ENCODE measurements around the gene CDIP1. TPM values are rescaled to one million over a fixed set of nuclear protein-coding genes. Genes with fewer than 3 reads are reported as not detected.

The CDIP1 gene
- total and polyA plus RNA-seq, 2 experiments from 2014 or later: 39.2 to 57.6 TPM

DNA sequence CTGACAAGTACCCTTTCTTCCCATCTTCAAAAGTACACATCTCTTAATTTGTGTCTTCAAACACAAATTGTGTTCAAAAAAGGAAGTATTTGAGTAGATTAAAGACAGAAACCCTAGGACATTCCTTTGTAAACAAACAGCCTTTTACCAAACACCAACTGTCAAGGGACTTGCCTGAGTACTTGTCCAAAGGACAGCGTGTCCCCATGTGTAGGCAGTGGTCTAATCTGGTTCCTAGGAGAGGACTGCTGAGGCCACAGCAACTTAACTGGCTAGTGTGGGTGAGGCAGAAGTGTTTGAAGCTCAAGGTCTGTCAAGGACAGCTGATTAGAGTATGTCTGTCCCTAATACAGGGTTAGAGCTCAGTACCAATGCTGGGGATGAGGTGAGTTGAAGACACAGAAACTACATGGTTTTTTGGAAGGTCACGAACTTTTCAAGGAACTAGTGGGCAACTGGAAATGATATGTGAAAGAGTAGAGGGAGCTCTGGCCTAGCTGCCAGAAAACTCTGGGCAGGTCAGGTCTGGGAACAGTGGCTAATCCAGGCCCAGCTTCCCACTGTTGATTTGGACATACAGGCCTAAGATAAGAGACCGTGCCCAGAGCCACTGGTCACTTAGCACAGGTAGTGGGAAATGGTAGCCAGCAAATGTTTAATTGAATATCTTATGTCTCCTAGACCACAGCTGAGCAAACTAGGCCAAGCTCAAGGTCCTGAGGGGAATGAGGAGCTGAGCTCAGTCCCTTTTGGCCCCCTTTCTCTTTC lies 52.3 kb downstream of the CDIP1 start (continued):
- TF ChIP-seq, protein P1, sequence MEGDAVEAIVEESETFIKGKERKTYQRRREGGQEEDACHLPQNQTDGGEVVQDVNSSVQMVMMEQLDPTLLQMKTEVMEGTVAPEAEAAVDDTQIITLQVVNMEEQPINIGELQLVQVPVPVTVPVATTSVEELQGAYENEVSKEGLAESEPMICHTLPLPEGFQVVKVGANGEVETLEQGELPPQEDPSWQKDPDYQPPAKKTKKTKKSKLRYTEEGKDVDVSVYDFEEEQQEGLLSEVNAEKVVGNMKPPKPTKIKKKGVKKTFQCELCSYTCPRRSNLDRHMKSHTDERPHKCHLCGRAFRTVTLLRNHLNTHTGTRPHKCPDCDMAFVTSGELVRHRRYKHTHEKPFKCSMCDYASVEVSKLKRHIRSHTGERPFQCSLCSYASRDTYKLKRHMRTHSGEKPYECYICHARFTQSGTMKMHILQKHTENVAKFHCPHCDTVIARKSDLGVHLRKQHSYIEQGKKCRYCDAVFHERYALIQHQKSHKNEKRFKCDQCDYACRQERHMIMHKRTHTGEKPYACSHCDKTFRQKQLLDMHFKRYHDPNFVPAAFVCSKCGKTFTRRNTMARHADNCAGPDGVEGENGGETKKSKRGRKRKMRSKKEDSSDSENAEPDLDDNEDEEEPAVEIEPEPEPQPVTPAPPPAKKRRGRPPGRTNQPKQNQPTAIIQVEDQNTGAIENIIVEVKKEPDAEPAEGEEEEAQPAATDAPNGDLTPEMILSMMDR (conservative IDR thresholded peaks at IDR 0.05; ENCODE audit: low read depth in 2 of 2): no peak
- TF ChIP-seq CREB1 (CRISPR knock-in tag; IDR thresholded peaks at IDR 0.05; ENCODE audit: low read depth): no peak

DNA sequence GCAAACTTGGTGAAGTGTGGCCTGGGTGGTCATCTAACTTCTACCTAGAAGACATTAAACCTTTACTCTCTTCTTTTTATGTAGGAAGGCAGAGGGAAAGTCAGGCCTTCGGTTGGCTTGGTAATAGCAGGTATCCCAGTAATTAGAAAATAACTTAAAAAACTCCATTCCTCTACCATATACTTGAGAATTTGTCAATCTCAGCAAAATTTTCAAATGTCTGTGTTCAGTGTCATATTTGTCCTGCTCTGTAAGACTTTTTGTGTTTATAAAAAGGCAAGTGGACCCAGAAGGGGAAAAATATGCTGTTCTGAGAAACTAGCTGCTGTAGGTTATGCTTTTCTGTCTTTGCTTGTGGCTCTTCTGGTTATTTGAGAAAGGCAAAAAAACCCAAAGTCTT lies 56.6 kb downstream of the CDIP1 start:
- no peaks in the 10 kb centered on the region for H3K9me2 ChIP-seq (ENCODE audit: insufficient read depth)
- H3F3A ChIP-seq (replicated peaks; ENCODE audit: low read depth): 0 out of 2 replicates have a peak, but pooled peaks cover 10% of the 10 kb centered on the region
- Mint-ChIP-seq H3K27me3 (ENCODE audit: insufficient read depth, low read depth, poor library complexity) (no peaks in the 10 kb centered on the region), H3K36me3 (ENCODE audit: low read depth) (peaks cover 7% of the 10 kb centered on the region; the same call in 2 of the 3 replicates), H3K4me1 (peaks cover 5% of the 10 kb centered on the region), H3K9me3 (no peaks in the 10 kb centered on the region), H3K4me3 (no peak overlapping the region), H3K27ac (no peak overlapping the region)
- no peaks in the 10 kb centered on the region for H3K36me3 ChIP-seq (ENCODE audit: insufficient read depth)
- no peak overlapping the region for H3K4me3 ChIP-seq
- no peaks in the 10 kb centered on the region; the same call in none of the 2 replicates for H4K20me1 ChIP-seq (replicated peaks; ENCODE audit: insufficient read depth)
- H3K27ac ChIP-seq (ENCODE audit: low read depth): no peak overlapping the region; the same call in 1 of the 2 replicates
- no peaks in the 10 kb centered on the region for H3K4me1 ChIP-seq (ENCODE audit: insufficient read depth)
- DNase-seq (ENCODE audit: low spot score) (no peak), ATAC-seq (no peak)
- H3K4me2 ChIP-seq: no peak overlapping the region
- no peak for TF ChIP-seq STAT1 (IDR thresholded peaks at IDR 0.05; ENCODE audit: unreplicated experiment)
- no peak for TF ChIP-seq EZH2 (IDR thresholded peaks at IDR 0.05; ENCODE audit: low read depth, unreplicated experiment)
- TF ChIP-seq ZNF114 (CRISPR knock-in tag; IDR thresholded peaks at IDR 0.05): no peak
- no peak for TF ChIP-seq EZH2phosphoT487 (IDR thresholded peaks at IDR 0.05; ENCODE audit: unreplicated experiment)
- peaks cover 44% of the 10 kb centered on the region for H3K79me2 ChIP-seq (replicated peaks; ENCODE audit: insufficient read depth)
- H2AFZ ChIP-seq: no peak overlapping the region
- no peaks in the 10 kb centered on the region for H3K27me3 ChIP-seq (ENCODE audit: insufficient read depth)

DNA sequence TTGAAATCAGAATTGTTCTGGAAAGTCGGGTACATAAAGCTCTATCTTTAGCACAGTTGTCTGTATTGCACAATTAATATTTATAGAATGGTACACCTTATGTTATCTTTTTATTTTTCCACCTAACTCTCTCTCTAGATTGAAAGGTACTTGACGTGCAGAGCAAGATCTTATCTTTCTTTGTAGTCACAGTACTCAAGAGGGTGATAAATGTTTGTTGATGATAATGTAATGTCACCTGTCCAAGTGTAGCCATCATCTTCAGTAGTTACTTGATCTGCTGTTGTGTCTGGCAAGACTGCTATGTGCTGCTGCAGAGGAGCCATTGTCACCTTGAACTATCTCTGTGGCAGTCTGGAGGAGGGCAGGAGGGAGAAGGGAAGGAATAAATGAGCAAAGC lies 57.0 kb downstream of the CDIP1 start:
- H3K27ac ChIP-seq (ENCODE audit: low read depth): no peak overlapping the region; the same call in 1 of the 2 replicates
- H3K36me3 ChIP-seq (ENCODE audit: insufficient read depth): no peaks in the 10 kb centered on the region
- Mint-ChIP-seq H3K27ac (no peak overlapping the region), H3K27me3 (ENCODE audit: insufficient read depth, low read depth, poor library complexity) (no peaks in the 10 kb centered on the region), H3K4me1 (peaks cover 5% of the 10 kb centered on the region), H3K9me3 (no peaks in the 10 kb centered on the region), H3K36me3 (ENCODE audit: low read depth) (peaks cover 7% of the 10 kb centered on the region; the same call in 2 of the 3 replicates), H3K4me3 (no peak overlapping the region)
- no peaks in the 10 kb centered on the region for H3K4me1 ChIP-seq (ENCODE audit: insufficient read depth)
- ATAC-seq (no peak), DNase-seq (ENCODE audit: low spot score) (no peak)
- no peak overlapping the region for H2AFZ ChIP-seq
- H3K4me3 ChIP-seq: no peak overlapping the region
- H3F3A ChIP-seq (replicated peaks; ENCODE audit: low read depth): 0 out of 2 replicates have a peak, but pooled peaks cover 10% of the 10 kb centered on the region
- no peaks in the 10 kb centered on the region; the same call in none of the 2 replicates for H4K20me1 ChIP-seq (replicated peaks; ENCODE audit: insufficient read depth)
- H3K9me2 ChIP-seq (ENCODE audit: insufficient read depth): no peaks in the 10 kb centered on the region
- H3K79me2 ChIP-seq (replicated peaks; ENCODE audit: insufficient read depth): peaks cover 44% of the 10 kb centered on the region
- H3K4me2 ChIP-seq: no peak overlapping the region
- H3K27me3 ChIP-seq (ENCODE audit: insufficient read depth): no peaks in the 10 kb centered on the region
- no peak for TF ChIP-seq ZNF114 (CRISPR knock-in tag; IDR thresholded peaks at IDR 0.05)
- TF ChIP-seq CREB1 (CRISPR knock-in tag; IDR thresholded peaks at IDR 0.05; ENCODE audit: low read depth): no peak
- TF ChIP-seq ZNF331 (CRISPR knock-in tag; IDR thresholded peaks at IDR 0.05; ENCODE audit: low read depth): no peak
- TF ChIP-seq, protein P2, sequence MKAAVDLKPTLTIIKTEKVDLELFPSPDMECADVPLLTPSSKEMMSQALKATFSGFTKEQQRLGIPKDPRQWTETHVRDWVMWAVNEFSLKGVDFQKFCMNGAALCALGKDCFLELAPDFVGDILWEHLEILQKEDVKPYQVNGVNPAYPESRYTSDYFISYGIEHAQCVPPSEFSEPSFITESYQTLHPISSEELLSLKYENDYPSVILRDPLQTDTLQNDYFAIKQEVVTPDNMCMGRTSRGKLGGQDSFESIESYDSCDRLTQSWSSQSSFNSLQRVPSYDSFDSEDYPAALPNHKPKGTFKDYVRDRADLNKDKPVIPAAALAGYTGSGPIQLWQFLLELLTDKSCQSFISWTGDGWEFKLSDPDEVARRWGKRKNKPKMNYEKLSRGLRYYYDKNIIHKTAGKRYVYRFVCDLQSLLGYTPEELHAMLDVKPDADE (IDR thresholded peaks at IDR 0.05): no peak
- TF ChIP-seq, protein P3, sequence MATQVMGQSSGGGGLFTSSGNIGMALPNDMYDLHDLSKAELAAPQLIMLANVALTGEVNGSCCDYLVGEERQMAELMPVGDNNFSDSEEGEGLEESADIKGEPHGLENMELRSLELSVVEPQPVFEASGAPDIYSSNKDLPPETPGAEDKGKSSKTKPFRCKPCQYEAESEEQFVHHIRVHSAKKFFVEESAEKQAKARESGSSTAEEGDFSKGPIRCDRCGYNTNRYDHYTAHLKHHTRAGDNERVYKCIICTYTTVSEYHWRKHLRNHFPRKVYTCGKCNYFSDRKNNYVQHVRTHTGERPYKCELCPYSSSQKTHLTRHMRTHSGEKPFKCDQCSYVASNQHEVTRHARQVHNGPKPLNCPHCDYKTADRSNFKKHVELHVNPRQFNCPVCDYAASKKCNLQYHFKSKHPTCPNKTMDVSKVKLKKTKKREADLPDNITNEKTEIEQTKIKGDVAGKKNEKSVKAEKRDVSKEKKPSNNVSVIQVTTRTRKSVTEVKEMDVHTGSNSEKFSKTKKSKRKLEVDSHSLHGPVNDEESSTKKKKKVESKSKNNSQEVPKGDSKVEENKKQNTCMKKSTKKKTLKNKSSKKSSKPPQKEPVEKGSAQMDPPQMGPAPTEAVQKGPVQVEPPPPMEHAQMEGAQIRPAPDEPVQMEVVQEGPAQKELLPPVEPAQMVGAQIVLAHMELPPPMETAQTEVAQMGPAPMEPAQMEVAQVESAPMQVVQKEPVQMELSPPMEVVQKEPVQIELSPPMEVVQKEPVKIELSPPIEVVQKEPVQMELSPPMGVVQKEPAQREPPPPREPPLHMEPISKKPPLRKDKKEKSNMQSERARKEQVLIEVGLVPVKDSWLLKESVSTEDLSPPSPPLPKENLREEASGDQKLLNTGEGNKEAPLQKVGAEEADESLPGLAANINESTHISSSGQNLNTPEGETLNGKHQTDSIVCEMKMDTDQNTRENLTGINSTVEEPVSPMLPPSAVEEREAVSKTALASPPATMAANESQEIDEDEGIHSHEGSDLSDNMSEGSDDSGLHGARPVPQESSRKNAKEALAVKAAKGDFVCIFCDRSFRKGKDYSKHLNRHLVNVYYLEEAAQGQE (IDR thresholded peaks at IDR 0.05; ENCODE audit: unreplicated experiment): no peak
- TF ChIP-seq, protein P1 (conservative IDR thresholded peaks at IDR 0.05; ENCODE audit: low read depth in 2 of 2): no peak
- TF ChIP-seq POLR2AphosphoS5 (IDR thresholded peaks at IDR 0.05; ENCODE audit: low read depth): no peak
- TF ChIP-seq EZH2 (IDR thresholded peaks at IDR 0.05; ENCODE audit: low read depth, unreplicated experiment): no peak
- no peak for TF ChIP-seq STAT1 (IDR thresholded peaks at IDR 0.05; ENCODE audit: unreplicated experiment)
- no peak for TF ChIP-seq EZH2phosphoT487 (IDR thresholded peaks at IDR 0.05; ENCODE audit: unreplicated experiment)
